K562 (cell line): ENCODE data around the gene ANKH. TPM values are rescaled to one million over a fixed set of nuclear protein-coding genes. Genes with fewer than 3 reads are reported as not detected.

Source experiments
- ATAC-seq: fragments of 200-7000 bp; cut with Tn5 transposase; 3 replicates; pipeline ENCODE4 v1.9.1; 2020; ENCODE audit warnings: moderate library complexity
- BruUV-seq: library from RNA; stranded (reverse); fragments of 400-500 nt; replicated peaks from 2 replicates; lab custom pipeline; 2021; lab: Mats Ljungman, UMichigan
- CTCF ChIA-PET: fragments of 300-600 bp; formaldehyde crosslinking; extraction: SDS; loops from one replicate; lab custom pipeline; 2021; ENCODE audit warnings: low intra/inter-chr PET ratio; lab: Yijun Ruan, JAX
- POLR2A ChIA-PET: fragments of 300-600, 350-650 bp; sonication (Branson Sonifier 250); formaldehyde crosslinking; extraction: SDS; loops from one replicate; lab custom pipeline; 2021; ENCODE audit warnings: antibody characterized with exemption, inconsistent platforms; lab: Yijun Ruan, JAX
- DNase-seq, 4 experiments: peaks; one replicate each; pipeline versions ENCODE4 v3.0.0 to v3.0.0-alpha.2; 2011 to 2018; ENCODE audit warnings: low spot score in 3 of 4, mixed read lengths in 3 of 4; ENCODE audit errors: extremely low read depth in 1 of 4
- FAIRE-seq: peaks from 2 replicates; lab custom pipeline; 2011; peaks lifted over from hg19 to GRCh38; lab: Jason Lieb, UNC
- H2AFZ ChIP-seq: 2 replicates; pipeline ENCODE4 v1.6.0; 2011; ENCODE audit warnings: low read depth, low read length, control low read depth, inconsistent platforms
- H3K27ac ChIP-seq: fragments of 200-600 bp; 3 replicates; pipeline ENCODE4 v1.8.0; 2011; ENCODE audit warnings: low read depth, mild to moderate bottlenecking, control low read depth, inconsistent platforms, low read length, moderate library complexity, mixed read lengths; ENCODE audit errors: extremely low read depth
- H3K27me3 ChIP-seq, 2 experiments: fragments of 300-600 bp in 1 of 2; 2 replicates in 1 of 2; 3 replicates in 1 of 2; pipeline versions ENCODE4 v1.6.0 to v1.8.0; 2011; ENCODE audit warnings: inconsistent platforms in 2 of 2, low read length in 2 of 2, mild to moderate bottlenecking in 1 of 2, mixed read lengths in 1 of 2, moderate library complexity in 1 of 2; ENCODE audit not compliant: control insufficient read depth in 2 of 2, insufficient read depth in 2 of 2
- H3K36me3 ChIP-seq: fragments of 300-600 bp; 3 replicates; pipeline ENCODE4 v1.8.0; 2011; ENCODE audit warnings: mild to moderate bottlenecking, low read length, inconsistent platforms; ENCODE audit not compliant: control insufficient read depth, insufficient read depth
- H3K4me1 ChIP-seq, 2 experiments: fragments of 200-600 bp in 1 of 2; replicated peaks in 1 of 2; 2 replicates in 1 of 2; 3 replicates in 1 of 2; pipeline versions ENCODE4 v1.5.1 to v1.8.0; 2011; ENCODE audit warnings: inconsistent platforms in 2 of 2, low read length in 2 of 2, mild to moderate bottlenecking in 1 of 2, mixed read lengths in 1 of 2, moderate library complexity in 1 of 2; ENCODE audit not compliant: control insufficient read depth in 2 of 2, insufficient read depth in 2 of 2
- H3K4me2 ChIP-seq: 2 replicates; pipeline ENCODE4 v1.6.1; 2011; ENCODE audit warnings: low read length, control low read depth, inconsistent platforms, mixed read lengths; ENCODE audit not compliant: insufficient read depth
- H3K4me3 ChIP-seq: fragments of 200-600 bp; sonication (generic), shearing (Covaris generic); 2 replicates; pipeline ENCODE4 v1.5.1; 2016; ENCODE audit warnings: control low read depth, inconsistent platforms
- H3K79me2 ChIP-seq: fragments of 200-600 bp; 3 replicates; pipeline ENCODE4 v1.8.0; 2011; ENCODE audit warnings: low read length, inconsistent platforms; ENCODE audit not compliant: control insufficient read depth, insufficient read depth
- H3K9ac ChIP-seq, 2 experiments: 2 replicates each; pipeline versions ENCODE4 v1.6.0 to v1.6.1; 2011; ENCODE audit warnings: low read depth in 2 of 2, low read length in 2 of 2, control low read depth in 1 of 2, inconsistent platforms in 1 of 2, mild to moderate bottlenecking in 1 of 2, mixed read lengths in 1 of 2; ENCODE audit not compliant: insufficient read depth in 1 of 2
- H3K9me1 ChIP-seq: one replicate; pipeline ENCODE4 v1.6.0; 2011; ENCODE audit warnings: inconsistent platforms, mild to moderate bottlenecking, low read length, moderate library complexity; ENCODE audit not compliant: control insufficient read depth, insufficient read depth
- H3K9me3 ChIP-seq: replicated peaks from 2 replicates; pipeline ENCODE4 v1.5.1; 2011; ENCODE audit warnings: low read depth, low read length, inconsistent platforms; ENCODE audit not compliant: control insufficient read depth, insufficient read depth
- H4K20me1 ChIP-seq: replicated peaks from 2 replicates; pipeline ENCODE4 v1.6.1; 2011; ENCODE audit warnings: low read length, inconsistent platforms, mixed read lengths; ENCODE audit not compliant: control insufficient read depth, insufficient read depth
- MEF2D ChIP-seq: conservative IDR thresholded peaks from 2 replicates; pipeline ENCODE4 v1.6.1; 2016; ENCODE audit warnings: low read depth, missing genetic modification characterization, missing compliant biosample characterization
- PBX2 ChIP-seq, 2 experiments: IDR thresholded peaks in 1 of 2; conservative IDR thresholded peaks in 1 of 2; 2 replicates each; pipeline ENCODE4 v1.6.1; 2016; ENCODE audit warnings: low read depth in 2 of 2, mild to moderate bottlenecking in 1 of 2, missing compliant biosample characterization in 1 of 2, missing genetic modification characterization in 1 of 2, moderate library complexity in 1 of 2
- PKNOX1 ChIP-seq: fragments of 450-650 bp; IDR thresholded peaks from 2 replicates; pipeline ENCODE4 v1.6.1; 2016
- SMARCE1 ChIP-seq: fragments of 450-650 bp; IDR thresholded peaks from 2 replicates; pipeline ENCODE4 v1.7.1; 2016; ENCODE audit warnings: mild to moderate bottlenecking
- ZBTB40 ChIP-seq, 2 experiments: fragments of 450-650 bp in 1 of 2; sonication (generic) in 1 of 2; formaldehyde crosslinking in 1 of 2; IDR thresholded peaks; 2 replicates each; pipeline versions ENCODE4 v1.7.1 to v1.9.0; 2016 to 2022; ENCODE audit warnings: inconsistent platforms in 1 of 2, mild to moderate bottlenecking in 1 of 2, missing genetic modification reagents in 1 of 2
- ZNF764 ChIP-seq: fragments of 250-450 bp; sonication (Bioruptor Pico); IDR thresholded peaks from 2 replicates; pipeline ENCODE4 v1.4.0; 2020; ENCODE audit warnings: low read depth, mild to moderate bottlenecking, moderate library complexity
- WGBS: fragments of 100-300 bp; shearing (Covaris generic); methylation state at CpG from one replicate; pipeline ENCODE4 v1.1.6; 2016; ENCODE audit warnings: low coverage, mixed read lengths; ENCODE audit not compliant: insufficient coverage; ENCODE audit errors: missing lambda C conversion rate; 5-methylcytosine and 5-hydroxymethylcytosine counted together
- in situ Hi-C: fragments of 300-500 bp; cut with MboI; formaldehyde crosslinking; loops from 4 replicates; pipeline ENCODE4 v1.15.0; 2018; ENCODE audit warnings: inconsistent platforms, mixed read lengths
- intact Hi-C: fragments of 100-400 bp; cut with micrococcal nuclease; formaldehyde crosslinking; loops from 2 replicates; pipeline ENCODE4 v1.14.2; 2022
- polyA plus RNA-seq, 8 experiments: library from polyadenylated mRNA; depleted of rRNA in 4 of 8; stranded (reverse) in 5 of 8; unstranded in 3 of 8; fragments of >200 nt; fragmentation: Nextera tagmentation in 2 of 8; fragmentation: Illumina TruSeq in 1 of 8; extraction: Ambion mirVana in 2 of 8; extraction: Trizol in 1 of 8; gene quantifications; 2 replicates each; pipeline versions ENCODE4 v1.2.1 to v1.2.3, GENCODE V29; 2011 to 2014; ENCODE audit warnings: inconsistent platforms in 1 of 8, missing spikeins in 1 of 8
- total RNA-seq, 7 experiments: library from RNA; depleted of rRNA in 6 of 7; stranded (reverse); fragments of >200 nt in 6 of 7; fragmentation: Illumina TruSeq in 2 of 7; extraction: Trizol in 2 of 7; gene quantifications; 2 replicates each; pipeline versions ENCODE4 v1.2.1 to v1.2.3, GENCODE V29; 2011 to 2021; ENCODE audit warnings: low replicate concordance in 1 of 7

Gene ANKH
- total and polyA plus RNA-seq, 9 of the 15 experiments (the other 6 are each of a cell fraction or from before 2014, with no cell fraction given): 0.79 to 12.2 (median 4.5) TPM

GRCh38 chr5:14666357-14666756, 205.2 kb downstream of the ANKH start (continued):
- TF ChIP-seq PKNOX1 (peak; percentile 95), ZNF764 (no peak), PBX2 (CRISPR knock-in tag; IDR thresholded peaks at IDR 0.05; ENCODE audit: low read depth) (peak; percentile 56), PBX2 (tag; conservative IDR thresholded peaks at IDR 0.05; ENCODE audit: low read depth) (peak; percentile 90)

GRCh38 chr5:14665949-14666348, 205.6 kb downstream of the ANKH start:
- Histone ChIP-seq H2AFZ (no peak overlapping the region), H3K9me3 (no peaks in the 10 kb centered on the region), H4K20me1 (peaks cover 9% of the 10 kb centered on the region; the same call in 1 of the 2 replicates), H3K4me3 (peak overlapping the region; percentile 78; the same call in 1 of the 2 replicates), H3K27ac (no peak overlapping the region), H3K4me2 (peak overlapping the region; percentile 79), H3K27me3 (no peaks in the 10 kb centered on the region), H3K79me2 (peaks cover 75% of the 10 kb centered on the region), H3K4me1 (peaks cover 16 to 24% of the 10 kb centered on the region in 2 experiments), H3K9me1 (no peaks in the 10 kb centered on the region), H3K9ac (peak overlapping the region; percentile 78 to 84; a peak in 3 of 4 replicates), H3K36me3 (peaks cover 17% of the 10 kb centered on the region; the same call in 1 of the 3 replicates)
- CTCF ChIA-PET: no interaction called here
- FAIRE-seq (peak; percentile 32), ATAC-seq (peak; percentile 65), DNase-seq (peak in 2 of 4 experiments; percentile 54 to 64)
- WGBS: 7% methylated on average over 7 of the region's 7 CpGs
- BruUV-seq: no TSS peak
- in situ Hi-C loops (loop anchor here (10.0 kb wide), 1 partner anchor 661 kb away; no protein-coding TSS in a partner anchor), intact Hi-C loops (no loop called here)
- POLR2A ChIA-PET: interaction anchor here (0.5 kb wide), 1 partner anchor 9 kb away, joined by 3 read pairs; no protein-coding TSS in a partner anchor
- no peak for TF ChIP-seq MEF2D (tag)
- TF ChIP-seq ZBTB40 (IDR thresholded peaks at IDR 0.05): no peak
- TF ChIP-seq ZBTB40 (CRISPR knock-in tag; IDR thresholded peaks at IDR 0.05): peak; percentile 37; the same call in 1 of the 2 replicates
- no peak for TF ChIP-seq SMARCE1
